ENCODE measurements around the gene FOXC2. TPM values are rescaled to one million over a fixed set of nuclear protein-coding genes. Genes with fewer than 3 reads are reported as not detected.
A peak's percentile ranks its signal among the peaks of the same experiment; 100 is the strongest.

The FOXC2 gene
- total RNA-seq, 1 donor from 2014 or later, result 77.8 TPM

GRCh38 chr16:86531191-86531545, 35.5 kb upstream of the FOXC2 start:
- no peak overlapping the region for H3K4me3 Mint-ChIP-seq (ENCODE audit: unreplicated experiment)
- peaks cover 19% of the 10 kb centered on the region for H3K27me3 Mint-ChIP-seq (ENCODE audit: low read depth)
- TF ChIP-seq CTCF (IDR thresholded peaks at IDR 0.05), result no peak
- no peak overlapping the region for H3K27ac Mint-ChIP-seq (ENCODE audit: unreplicated experiment)
- H3K9me3 Mint-ChIP-seq (ENCODE audit: low read depth), result no peaks in the 10 kb centered on the region
- peaks cover 2% of the 10 kb centered on the region for H3K36me3 Mint-ChIP-seq (ENCODE audit: low read depth)
- no peaks in the 10 kb centered on the region for H3K4me1 Mint-ChIP-seq (ENCODE audit: low read depth)
- peak; percentile 77 for DNase-seq (ENCODE audit: low spot score)

GRCh38 chr16:86531641-86532525, 34.7 kb upstream of the FOXC2 start:
- Mint-ChIP-seq H3K27ac (ENCODE audit: unreplicated experiment) (no peak overlapping the region), H3K36me3 (ENCODE audit: low read depth) (peaks cover 2% of the 10 kb centered on the region), H3K4me1 (ENCODE audit: low read depth) (no peaks in the 10 kb centered on the region), H3K4me3 (ENCODE audit: unreplicated experiment) (no peak overlapping the region), H3K27me3 (ENCODE audit: low read depth) (peaks cover 12% of the 10 kb centered on the region), H3K9me3 (ENCODE audit: low read depth) (no peaks in the 10 kb centered on the region)
- peak; percentile 88 for DNase-seq (ENCODE audit: low spot score)
- TF ChIP-seq CTCF (IDR thresholded peaks at IDR 0.05), result no peak

- peaks cover 9% of the 10 kb centered on the region for H3K27me3 Mint-ChIP-seq (ENCODE audit: low read depth)
- no peak overlapping the region for H3K27ac Mint-ChIP-seq (ENCODE audit: unreplicated experiment)
- peaks cover 2% of the 10 kb centered on the region for H3K36me3 Mint-ChIP-seq (ENCODE audit: low read depth)
- H3K4me1 Mint-ChIP-seq (ENCODE audit: low read depth), result no peaks in the 10 kb centered on the region
- no peaks in the 10 kb centered on the region for H3K9me3 Mint-ChIP-seq (ENCODE audit: low read depth)
- DNase-seq (ENCODE audit: low spot score), result peak; percentile 48
- TF ChIP-seq CTCF (IDR thresholded peaks at IDR 0.05), result no peak
- no peak overlapping the region for H3K4me3 Mint-ChIP-seq (ENCODE audit: unreplicated experiment)
These were observed 34.2 kb upstream of the FOXC2 start for GRCh38 chr16:86532526-86532815.

- DNase-seq (ENCODE audit: low spot score), result no peak
- no peaks in the 10 kb centered on the region for H3K9me3 Mint-ChIP-seq (ENCODE audit: low read depth)
- TF ChIP-seq CTCF (IDR thresholded peaks at IDR 0.05), result no peak
- no peak overlapping the region for H3K4me3 Mint-ChIP-seq (ENCODE audit: unreplicated experiment)
- no peaks in the 10 kb centered on the region for H3K36me3 Mint-ChIP-seq (ENCODE audit: low read depth)
- no peak overlapping the region for H3K27ac Mint-ChIP-seq (ENCODE audit: unreplicated experiment)
- H3K4me1 Mint-ChIP-seq (ENCODE audit: low read depth), result no peaks in the 10 kb centered on the region
- peaks cover 4% of the 10 kb centered on the region for H3K27me3 Mint-ChIP-seq (ENCODE audit: low read depth)
These were observed 33.6 kb upstream of the FOXC2 start for GRCh38 chr16:86533076-86533475.

GRCh38 chr16:86533767-86534351, 32.8 kb upstream of the FOXC2 start:
- Mint-ChIP-seq H3K27ac (ENCODE audit: unreplicated experiment) (peak overlapping the region; percentile 63), H3K4me1 (ENCODE audit: low read depth) (no peaks in the 10 kb centered on the region), H3K36me3 (ENCODE audit: low read depth) (peaks cover 2% of the 10 kb centered on the region), H3K4me3 (ENCODE audit: unreplicated experiment) (no peak overlapping the region), H3K9me3 (ENCODE audit: low read depth) (no peaks in the 10 kb centered on the region), H3K27me3 (ENCODE audit: low read depth) (peaks cover 6% of the 10 kb centered on the region)
- no peak for TF ChIP-seq CTCF (IDR thresholded peaks at IDR 0.05)
- DNase-seq (ENCODE audit: low spot score), result no peak
